Ascending aorta (tissue), 2 donors: ENCODE measurements around the gene TP53I11. TPM values are rescaled to one million over a fixed set of nuclear protein-coding genes. Genes with fewer than 3 reads are reported as not detected.

ENCODE experiments used
- DNase-seq, 2 donors: peaks; one replicate each; pipeline ENCODE4 v3.0.0-alpha.2; 2019; ENCODE audit warnings: low spot score in 2 of 2
- H3K27ac ChIP-seq, 2 donors: fragments of 200-600 bp; sonication (generic); one replicate each; pipeline ENCODE4 v1.5.1; 2016 to 2017; ENCODE audit warnings: mild to moderate bottlenecking in 1 of 2
- H3K27me3 ChIP-seq: fragments of 200-600 bp; sonication (generic); one replicate; pipeline ENCODE4 v1.5.1; 2017
- H3K36me3 ChIP-seq, 2 donors: fragments of 200-600 bp; sonication (generic); one replicate each; pipeline ENCODE4 v1.5.1; 2016
- H3K4me1 ChIP-seq, 2 donors: fragments of 200-600 bp; sonication (generic); one replicate each; pipeline ENCODE4 v1.5.1; 2016 to 2017; ENCODE audit warnings: mild to moderate bottlenecking in 1 of 2
- H3K4me3 ChIP-seq, 2 donors: fragments of 200-600 bp; sonication (generic); one replicate each; pipeline ENCODE4 v1.5.1; 2016 to 2017; ENCODE audit warnings: mild to moderate bottlenecking in 1 of 2
- H3K9me3 ChIP-seq, 2 donors: fragments of 200-600 bp; sonication (generic); one replicate each; pipeline ENCODE4 v1.5.1; 2016
- CTCF ChIP-seq, 3 experiments: fragments of 200-600 bp in 2 of 3; fragments of 450-650 bp in 1 of 3; sonication (generic) in 2 of 3; IDR thresholded peaks; one replicate each; pipeline ENCODE4 v1.5.1; 2016 to 2019; ENCODE audit warnings: antibody characterized with exemption in 3 of 3, mild to moderate bottlenecking in 1 of 3, moderate library complexity in 1 of 3
- intact Hi-C: fragments of 100-400 bp; cut with DNase I; formaldehyde crosslinking; loops from one replicate; pipeline ENCODE4 v1.15.1; 2023
- total RNA-seq: library from RNA; depleted of rRNA; stranded (reverse); fragments of >200 nt; gene quantifications from one replicate; pipeline ENCODE4 v1.1.0, GENCODE V29; 2016

The TP53I11 gene
- total RNA-seq, 1 donor from 2014 or later = 266 TPM

- H3K36me3 ChIP-seq = no peaks in the 10 kb centered on the region
- H3K27ac ChIP-seq = no peak overlapping the region
- intact Hi-C loops = no loop called here
- H3K27me3 ChIP-seq = no peaks in the 10 kb centered on the region
- no peak for TF ChIP-seq CTCF (IDR thresholded peaks at IDR 0.05)
- no peak overlapping the region for H3K4me3 ChIP-seq
- H3K4me1 ChIP-seq = no peaks in the 10 kb centered on the region
- no peak for DNase-seq
- no peaks in the 10 kb centered on the region for H3K9me3 ChIP-seq
These were observed 11.8 kb upstream of the TP53I11 start for GRCh38 chr11:44962464-44962863.

GRCh38 chr11:44960200-44960845 is 9.6 kb upstream of the TP53I11 start:
- TF ChIP-seq CTCF (IDR thresholded peaks at IDR 0.05) = no peak
- intact Hi-C loops = no loop called here
- no peaks in the 10 kb centered on the region for H3K36me3 ChIP-seq
- H3K4me1 ChIP-seq = no peaks in the 10 kb centered on the region
- no peak overlapping the region for H3K27ac ChIP-seq
- H3K27me3 ChIP-seq = no peaks in the 10 kb centered on the region
- no peak for DNase-seq
- no peak overlapping the region for H3K4me3 ChIP-seq
- H3K9me3 ChIP-seq = no peaks in the 10 kb centered on the region

GRCh38 chr11:44959064-44959463 is 8.4 kb upstream of the TP53I11 start:
- no peaks in the 10 kb centered on the region for H3K27me3 ChIP-seq
- intact Hi-C loops = no loop called here
- no peak overlapping the region for H3K27ac ChIP-seq
- H3K4me1 ChIP-seq = no peaks in the 10 kb centered on the region
- H3K9me3 ChIP-seq = no peaks in the 10 kb centered on the region
- no peak overlapping the region for H3K4me3 ChIP-seq
- H3K36me3 ChIP-seq = no peaks in the 10 kb centered on the region
- no peak for DNase-seq
- TF ChIP-seq CTCF (IDR thresholded peaks at IDR 0.05) = no peak

- Histone ChIP-seq H3K27me3 (no peaks in the 10 kb centered on the region), H3K9me3 (no peaks in the 10 kb centered on the region), H3K4me3 (no peak overlapping the region), H3K27ac (no peak overlapping the region), H3K4me1 (no peaks in the 10 kb centered on the region), H3K36me3 (no peaks in the 10 kb centered on the region)
- DNase-seq = no peak
- TF ChIP-seq CTCF (IDR thresholded peaks at IDR 0.05) = no peak
- intact Hi-C loops = no loop called here
These were observed 7.3 kb upstream of the TP53I11 start for GRCh38 chr11:44957776-44958564.

GRCh38 chr11:44957040-44957515 is 6.4 kb upstream of the TP53I11 start:
- no peak for DNase-seq
- intact Hi-C loops = no loop called here
- H3K4me3 ChIP-seq = no peak overlapping the region
- H3K27me3 ChIP-seq = no peaks in the 10 kb centered on the region
- H3K27ac ChIP-seq = no peak overlapping the region
- no peaks in the 10 kb centered on the region for H3K9me3 ChIP-seq
- no peak for TF ChIP-seq CTCF (IDR thresholded peaks at IDR 0.05)
- no peaks in the 10 kb centered on the region for H3K36me3 ChIP-seq
- no peaks in the 10 kb centered on the region for H3K4me1 ChIP-seq
